Natural killer cell (primary cell): Measurements from ENCODE around the gene METTL22. TPM values are rescaled to one million over a fixed set of nuclear protein-coding genes. Genes with fewer than 3 reads are reported as not detected.
A peak's percentile ranks its signal among the peaks of the same experiment; 100 is the strongest.

Experiments
- ATAC-seq, 3 donors: fragments of 150-1000 bp in 2 of 3; fragments of 200-7000 bp in 1 of 3; cut with Tn5 transposase; 1 replicate in 1 of 3; 2 replicates in 2 of 3; pipeline ENCODE4 v1.10.0; 2021; ENCODE audit warnings: mild to moderate bottlenecking in 2 of 3, moderate library complexity in 2 of 3
- DNase-seq, 2 donors: peaks; one replicate each; pipeline versions ENCODE4 v3.0.0 to v3.0.0-alpha.2; 2013 to 2021; ENCODE audit warnings: mixed read lengths in 1 of 2
- H3K27ac ChIP-seq: one replicate; pipeline ENCODE4 v1.5.1; 2013; ENCODE audit warnings: mild to moderate bottlenecking, low read length
- H3K27me3 ChIP-seq: one replicate; pipeline ENCODE4 v1.6.1; 2013; ENCODE audit warnings: low read length; ENCODE audit not compliant: control insufficient read depth, insufficient read depth
- H3K36me3 ChIP-seq: one replicate; pipeline ENCODE4 v1.6.1; 2013; ENCODE audit warnings: low read length; ENCODE audit not compliant: control insufficient read depth, insufficient read depth
- H3K4me1 ChIP-seq: one replicate; pipeline ENCODE4 v1.6.1; 2013; ENCODE audit warnings: low read length; ENCODE audit not compliant: control insufficient read depth, insufficient read depth
- H3K4me3 ChIP-seq: one replicate; pipeline ENCODE4 v1.5.1; 2013; ENCODE audit warnings: low read length
- H3K9me3 ChIP-seq: one replicate; pipeline ENCODE4 v1.6.1; 2013; ENCODE audit warnings: low read length; ENCODE audit not compliant: control insufficient read depth, insufficient read depth
- H3K27ac Mint-ChIP-seq, 2 donors: one replicate each; pipeline ENCODE4 v1.8.0; 2022; ENCODE audit warnings: mild to moderate bottlenecking in 2 of 2, mixed read lengths in 2 of 2, moderate library complexity in 1 of 2
- H3K27me3 Mint-ChIP-seq, 2 donors: one replicate each; pipeline ENCODE4 v1.8.0; 2022; ENCODE audit warnings: low read depth in 2 of 2, mixed read lengths in 2 of 2
- H3K36me3 Mint-ChIP-seq: one replicate; pipeline ENCODE4 v1.8.0; 2022; ENCODE audit warnings: mixed read lengths
- H3K4me1 Mint-ChIP-seq, 2 donors: one replicate each; pipeline ENCODE4 v1.8.0; 2022; ENCODE audit warnings: mixed read lengths in 2 of 2
- H3K4me3 Mint-ChIP-seq: one replicate; pipeline ENCODE4 v1.8.0; 2022; ENCODE audit warnings: mild to moderate bottlenecking, moderate library complexity, mixed read lengths
- H3K9me3 Mint-ChIP-seq, 2 donors: one replicate each; pipeline ENCODE4 v1.8.0; 2022; ENCODE audit warnings: mixed read lengths in 2 of 2
- WGBS: methylation state at CpG from one replicate; pipeline ENCODE4 v1.1.7; 2013; ENCODE audit warnings: missing lambda C conversion rate; ENCODE audit not compliant: insufficient coverage; 5-methylcytosine and 5-hydroxymethylcytosine counted together
- intact Hi-C: fragments of 100-400 bp; cut with micrococcal nuclease; formaldehyde crosslinking; loops from one replicate; pipeline ENCODE4 v1.14.2; 2022
- total RNA-seq, 4 donors: library from RNA; stranded (reverse); fragments of 120-200 nt in 1 of 4; gene quantifications; one replicate each; pipeline versions ENCODE4 v1.2.3 to v1.2.4, GENCODE V29; 2013 to 2022
- TF ChIP-seq, protein P1 (sequence below): fragments of 200-600 bp; IDR thresholded peaks from one replicate; pipeline ENCODE4 v1.8.0; 2022; ENCODE audit warnings: antibody characterized with exemption

The METTL22 gene
- total RNA-seq, 3 donors from 2014 or later (not counting 1 experiment from before 2014, with no cell fraction given): 27.1 to 45.8 (median 38.9) TPM

DNA sequence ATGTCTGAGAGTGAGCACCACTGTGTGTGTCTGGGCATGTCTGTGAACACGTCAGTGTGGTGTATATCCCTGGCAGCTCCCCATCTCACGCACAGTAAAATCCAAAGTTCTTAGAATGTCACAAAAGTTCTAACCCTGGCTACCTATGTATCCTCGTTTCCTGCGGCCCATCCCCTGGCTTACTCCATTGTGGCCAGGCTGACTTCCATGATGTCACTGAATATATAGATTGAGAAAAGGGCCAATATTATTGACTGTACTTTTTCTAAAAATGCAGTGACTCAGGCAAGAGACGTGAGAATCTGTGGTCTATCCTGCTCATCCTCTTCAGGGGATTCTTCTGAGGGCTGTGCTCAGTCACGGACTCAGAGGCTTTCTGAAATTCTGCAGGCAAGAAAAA lies 963 bp upstream of the METTL22 start:
- no peaks in the 10 kb centered on the region for H3K9me3 ChIP-seq
- intact Hi-C loops: loop anchor here (5.0 kb wide), 1 partner anchor 52 kb away; the partner anchor contains the start of gene ABAT
- Mint-ChIP-seq H3K36me3 (no peaks in the 10 kb centered on the region), H3K9me3 (no peaks in the 10 kb centered on the region), H3K27me3 (peaks cover 9 to 23% of the 10 kb centered on the region in 2 donors), H3K27ac (peak overlapping the region; percentile 73 to 87), H3K4me3 (peak overlapping the region; percentile 88), H3K4me1 (peaks cover 7 to 9% of the 10 kb centered on the region in 2 donors)
- 81% methylated on average over 6 of the region's 6 CpGs for WGBS
- no peak overlapping the region for H3K27ac ChIP-seq
- peaks cover 2% of the 10 kb centered on the region for H3K36me3 ChIP-seq
- ATAC-seq: no peak
- no peaks in the 10 kb centered on the region for H3K27me3 ChIP-seq
- H3K4me1 ChIP-seq: peaks cover 13% of the 10 kb centered on the region
- no peak for DNase-seq
- TF ChIP-seq, protein P1, sequence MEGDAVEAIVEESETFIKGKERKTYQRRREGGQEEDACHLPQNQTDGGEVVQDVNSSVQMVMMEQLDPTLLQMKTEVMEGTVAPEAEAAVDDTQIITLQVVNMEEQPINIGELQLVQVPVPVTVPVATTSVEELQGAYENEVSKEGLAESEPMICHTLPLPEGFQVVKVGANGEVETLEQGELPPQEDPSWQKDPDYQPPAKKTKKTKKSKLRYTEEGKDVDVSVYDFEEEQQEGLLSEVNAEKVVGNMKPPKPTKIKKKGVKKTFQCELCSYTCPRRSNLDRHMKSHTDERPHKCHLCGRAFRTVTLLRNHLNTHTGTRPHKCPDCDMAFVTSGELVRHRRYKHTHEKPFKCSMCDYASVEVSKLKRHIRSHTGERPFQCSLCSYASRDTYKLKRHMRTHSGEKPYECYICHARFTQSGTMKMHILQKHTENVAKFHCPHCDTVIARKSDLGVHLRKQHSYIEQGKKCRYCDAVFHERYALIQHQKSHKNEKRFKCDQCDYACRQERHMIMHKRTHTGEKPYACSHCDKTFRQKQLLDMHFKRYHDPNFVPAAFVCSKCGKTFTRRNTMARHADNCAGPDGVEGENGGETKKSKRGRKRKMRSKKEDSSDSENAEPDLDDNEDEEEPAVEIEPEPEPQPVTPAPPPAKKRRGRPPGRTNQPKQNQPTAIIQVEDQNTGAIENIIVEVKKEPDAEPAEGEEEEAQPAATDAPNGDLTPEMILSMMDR: no peak
- no peak overlapping the region for H3K4me3 ChIP-seq

DNA sequence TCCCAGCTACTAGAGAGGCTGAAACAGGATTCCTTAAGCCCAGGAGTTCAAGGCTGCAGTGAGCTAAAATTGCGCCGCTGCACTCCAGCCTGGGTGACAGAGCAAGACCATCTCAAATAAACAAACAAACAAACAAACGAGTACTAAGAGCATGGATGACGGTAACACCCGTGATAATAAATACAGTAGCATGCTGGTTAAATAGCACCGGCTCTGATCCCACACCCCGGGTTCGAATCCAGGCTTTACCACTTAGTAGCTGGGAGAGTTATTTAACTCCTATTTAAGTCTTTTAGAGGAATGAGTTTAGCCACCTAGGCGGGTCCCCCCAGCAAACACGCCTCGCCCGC lies 301 bp upstream of the METTL22 start:
- WGBS: 18% methylated on average over 11 of the region's 12 CpGs

DNA sequence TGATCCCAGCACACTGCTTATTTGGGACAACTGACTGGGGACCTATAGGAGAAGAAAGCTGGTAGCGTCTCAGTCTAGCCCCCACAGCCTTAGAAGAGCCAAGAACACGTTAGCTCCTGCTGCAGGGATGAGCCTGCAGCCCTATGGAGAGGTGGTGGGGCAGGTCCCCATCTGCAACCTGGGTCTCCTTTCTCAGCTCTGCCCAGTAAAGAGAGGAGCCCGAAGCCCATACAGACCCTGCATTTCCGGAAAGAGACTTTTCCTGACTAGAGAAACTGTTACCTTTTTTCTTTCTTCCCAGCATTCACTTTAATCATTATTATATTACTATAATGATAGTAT lies 788 bp downstream of the METTL22 start:
- peaks cover 6% of the 10 kb centered on the region for H3K36me3 Mint-ChIP-seq
- peaks cover 13% of the 10 kb centered on the region for H3K4me1 ChIP-seq
- H3K36me3 ChIP-seq: peaks cover 12% of the 10 kb centered on the region
- no peaks in the 10 kb centered on the region for H3K9me3 Mint-ChIP-seq
- peak overlapping the region; percentile 73 to 87 for H3K27ac Mint-ChIP-seq
- intact Hi-C loops: loop anchor here (5.0 kb wide), 1 partner anchor 50 kb away; the partner anchor contains the start of gene ABAT
- peak overlapping the region; percentile 97 for H3K4me3 ChIP-seq
- DNase-seq (peak in 1 of 2 donors; percentile 15), ATAC-seq (no peak)
- TF ChIP-seq, protein P1: no peak
- no peak overlapping the region for H3K27ac ChIP-seq
- 3% methylated on average over 2 of the region's 4 CpGs for WGBS
- no peaks in the 10 kb centered on the region for H3K27me3 ChIP-seq
- peaks cover 11 to 14% of the 10 kb centered on the region in 2 donors for H3K4me1 Mint-ChIP-seq
- H3K4me3 Mint-ChIP-seq: peak overlapping the region; percentile 88
- peaks cover 0 to 23% of the 10 kb centered on the region in 2 donors for H3K27me3 Mint-ChIP-seq
- H3K9me3 ChIP-seq: no peaks in the 10 kb centered on the region

More for the DNA sequence above, 301 bp upstream of the METTL22 start:
- TF ChIP-seq, protein P1: no peak
- Histone ChIP-seq H3K4me3 (peak overlapping the region; percentile 97), H3K4me1 (peaks cover 13% of the 10 kb centered on the region), H3K36me3 (peaks cover 6% of the 10 kb centered on the region), H3K27ac (peak overlapping the region; percentile 68), H3K9me3 (no peaks in the 10 kb centered on the region), H3K27me3 (no peaks in the 10 kb centered on the region)
- DNase-seq: no peak
- Mint-ChIP-seq H3K36me3 (no peaks in the 10 kb centered on the region), H3K4me3 (peak overlapping the region; percentile 88), H3K4me1 (peaks cover 7 to 9% of the 10 kb centered on the region in 2 donors), H3K27ac (peak overlapping the region; percentile 73 to 87), H3K9me3 (no peaks in the 10 kb centered on the region), H3K27me3 (peaks cover 7 to 23% of the 10 kb centered on the region in 2 donors)
- peak in 1 of 3 donors; percentile 6 for ATAC-seq
- intact Hi-C loops: loop anchor here (5.0 kb wide), 1 partner anchor 51 kb away; the partner anchor contains the start of gene ABAT

DNA sequence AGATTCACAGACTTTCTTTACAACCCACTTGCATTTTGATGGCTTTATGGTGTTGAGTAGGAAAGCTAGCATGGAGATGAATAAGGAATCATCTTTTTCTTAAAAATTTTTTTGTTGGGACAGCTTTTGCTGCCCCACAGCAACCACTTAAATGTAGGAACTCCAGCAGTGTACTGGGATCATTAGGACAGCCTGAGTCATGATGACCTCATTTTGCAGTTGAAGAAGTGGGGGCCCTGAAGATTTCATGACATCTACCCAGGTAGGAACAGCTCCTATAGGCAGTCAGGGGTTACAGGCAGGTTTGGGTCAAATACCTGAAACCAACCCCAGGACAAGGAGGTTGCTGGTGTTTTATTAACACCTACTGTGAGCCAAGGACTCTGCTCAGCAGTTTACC lies 2.1 kb downstream of the METTL22 start:
- no peak overlapping the region for H3K27ac ChIP-seq
- ATAC-seq: no peak
- H3K9me3 ChIP-seq: no peaks in the 10 kb centered on the region
- H3K27ac Mint-ChIP-seq: no peak overlapping the region
- peaks cover 13% of the 10 kb centered on the region for H3K4me1 ChIP-seq
- no peaks in the 10 kb centered on the region for H3K9me3 Mint-ChIP-seq
- H3K27me3 Mint-ChIP-seq: peaks cover 0 to 11% of the 10 kb centered on the region in 2 donors
- TF ChIP-seq, protein P1: no peak
- H3K27me3 ChIP-seq: no peaks in the 10 kb centered on the region
- H3K4me1 Mint-ChIP-seq: peaks cover 11 to 14% of the 10 kb centered on the region in 2 donors
- peak overlapping the region; percentile 55 for H3K4me3 Mint-ChIP-seq
- peaks cover 14% of the 10 kb centered on the region for H3K36me3 Mint-ChIP-seq
- intact Hi-C loops: loop anchor here (5.0 kb wide), 1 partner anchor 49 kb away; the partner anchor contains the start of gene ABAT
- H3K4me3 ChIP-seq: no peak overlapping the region
- peaks cover 25% of the 10 kb centered on the region for H3K36me3 ChIP-seq
- no peak for DNase-seq
